Loucy (cell line): Measurements from ENCODE around the gene C16orf96.

Experiments used
- H2AFZ ChIP-seq: fragments of 200-600 bp; sonication (generic); 2 replicates; pipeline ENCODE4 v1.6.0; 2016; ENCODE audit warnings: antibody characterized with exemption, mild to moderate bottlenecking, low read length, moderate library complexity
- H3F3A ChIP-seq: fragments of 200-600 bp; 2 replicates; pipeline ENCODE4 v1.6.0; 2016; ENCODE audit warnings: antibody characterized with exemption, low read depth, mild to moderate bottlenecking
- H3K27me3 ChIP-seq: fragments of 200-600 bp; sonication (generic); 2 replicates; pipeline ENCODE4 v1.6.1; 2014; ENCODE audit warnings: low read length, mild to moderate bottlenecking; ENCODE audit not compliant: insufficient read depth, poor library complexity, severe bottlenecking
- H3K36me3 ChIP-seq: fragments of 200-600 bp; sonication (generic); 2 replicates; pipeline ENCODE4 v1.6.1; 2016; ENCODE audit warnings: low read length; ENCODE audit not compliant: insufficient read depth
- H3K4me1 ChIP-seq: fragments of 200-600 bp; sonication (generic); 2 replicates; pipeline ENCODE4 v1.5.1; 2014; ENCODE audit warnings: low read length, mild to moderate bottlenecking; ENCODE audit not compliant: insufficient read depth, poor library complexity, severe bottlenecking
- H3K4me2 ChIP-seq: fragments of 200-600 bp; sonication (generic); 2 replicates; pipeline ENCODE4 v1.6.0; 2014; ENCODE audit warnings: antibody characterized with exemption, low read length, low read depth, mild to moderate bottlenecking; ENCODE audit not compliant: poor library complexity, severe bottlenecking
- H3K4me3 ChIP-seq: fragments of 200-600 bp; sonication (generic); 2 replicates; pipeline ENCODE4 v1.5.1; 2014; ENCODE audit warnings: low read length, mild to moderate bottlenecking, mixed read lengths; ENCODE audit not compliant: poor library complexity, severe bottlenecking
- H3K79me2 ChIP-seq: fragments of 200-600 bp; sonication (generic); 2 replicates; pipeline ENCODE4 v1.6.1; 2014; ENCODE audit warnings: low read length; ENCODE audit not compliant: insufficient read depth
- H3K9ac ChIP-seq: fragments of 200-600 bp; sonication (generic); 2 replicates; pipeline ENCODE4 v1.6.0; 2014; ENCODE audit warnings: mild to moderate bottlenecking, low read depth, low read length, moderate library complexity; ENCODE audit not compliant: poor library complexity, severe bottlenecking
- H3K9me2 ChIP-seq: fragments of 200-600 bp; sonication (generic); replicated peaks from 2 replicates; pipeline ENCODE4 v1.6.1; 2016; ENCODE audit warnings: low read depth, low read length, mixed read lengths
- H3K9me3 ChIP-seq: fragments of 200-600 bp; sonication (generic); 2 replicates; pipeline ENCODE4 v1.6.1; 2014; ENCODE audit warnings: mild to moderate bottlenecking, antibody characterized with exemption, low read length, low read depth; ENCODE audit not compliant: insufficient read depth
- H4K20me1 ChIP-seq: fragments of 200-600 bp; sonication (generic); 2 replicates; pipeline ENCODE4 v1.6.0; 2014; ENCODE audit warnings: antibody characterized with exemption, low read length, mild to moderate bottlenecking; ENCODE audit not compliant: insufficient read depth, poor library complexity, severe bottlenecking
- EZH2phosphoT487 ChIP-seq: fragments of 200-600 bp; IDR thresholded peaks from 2 replicates; pipeline ENCODE4 v1.6.1; 2018; ENCODE audit warnings: antibody characterized with exemption, mild to moderate bottlenecking, moderate library complexity, borderline replicate concordance
- TF ChIP-seq, protein P1 (sequence below): fragments of 200-600 bp; sonication (generic); conservative IDR thresholded peaks from 2 replicates; pipeline ENCODE4 v1.5.1; 2014; ENCODE audit warnings: mild to moderate bottlenecking, antibody characterized with exemption, low read length

C16orf96 gene

DNA sequence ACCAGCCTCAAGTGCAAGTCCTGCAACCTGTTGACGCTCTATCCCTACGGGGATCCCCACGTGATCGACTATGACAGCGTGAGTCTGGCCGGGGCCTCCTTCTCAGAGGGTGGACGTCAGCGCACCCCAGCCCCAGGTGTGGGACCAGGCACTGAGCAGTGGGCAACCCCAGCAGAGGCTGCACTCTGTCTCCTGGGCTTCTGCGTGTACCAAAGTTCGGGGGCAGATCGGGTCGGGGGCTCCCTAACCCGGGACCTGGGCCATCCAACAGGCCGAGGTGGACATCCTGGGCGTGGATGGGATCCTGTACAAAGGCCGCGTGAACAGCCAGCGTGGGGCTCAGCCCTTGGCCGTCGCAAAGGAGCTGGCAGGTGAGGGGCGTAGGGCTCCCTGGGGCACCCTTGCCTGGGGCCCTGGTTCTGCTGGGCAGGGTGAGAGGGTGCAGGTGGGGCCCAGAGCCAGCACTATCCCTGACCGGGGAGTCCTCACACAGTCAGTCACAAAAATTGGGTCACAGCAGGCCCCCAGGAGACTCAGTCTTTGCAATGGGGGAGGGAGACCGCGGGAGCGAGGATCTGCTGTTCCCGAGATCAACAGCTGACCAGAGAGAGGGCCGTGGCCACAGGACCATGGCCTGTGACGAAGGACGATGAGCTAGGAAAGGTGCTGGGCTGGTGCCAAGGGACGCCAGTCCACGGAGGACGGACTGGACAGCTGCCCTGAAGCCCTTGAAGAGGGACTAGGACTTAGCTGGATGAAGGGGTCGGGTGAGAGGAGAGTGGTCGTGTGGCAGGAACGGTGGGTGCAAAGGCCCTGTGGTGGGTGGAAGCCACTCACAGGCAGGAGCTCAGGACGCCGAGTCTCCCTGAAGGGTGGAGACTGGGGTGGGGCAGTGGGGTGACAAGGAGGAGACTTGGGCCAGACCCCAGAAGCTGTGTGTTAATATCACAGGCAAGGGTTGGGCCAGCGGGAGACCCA lies 38.6 kb downstream of the C16orf96 start:
- Histone ChIP-seq H3K4me2 (no peak overlapping the region), H3K9ac (no peak overlapping the region), H3K9me3 (no peaks in the 10 kb centered on the region), H3K79me2 (no peaks in the 10 kb centered on the region), H3K4me3 (no peak overlapping the region), H3K9me2 (no peaks in the 10 kb centered on the region), H3K27me3 (no peaks in the 10 kb centered on the region), H3F3A (no peaks in the 10 kb centered on the region), H2AFZ (no peak overlapping the region), H4K20me1 (no peaks in the 10 kb centered on the region), H3K36me3 (no peaks in the 10 kb centered on the region), H3K4me1 (no peaks in the 10 kb centered on the region)
- no peak for TF ChIP-seq EZH2phosphoT487
- TF ChIP-seq, protein P1, sequence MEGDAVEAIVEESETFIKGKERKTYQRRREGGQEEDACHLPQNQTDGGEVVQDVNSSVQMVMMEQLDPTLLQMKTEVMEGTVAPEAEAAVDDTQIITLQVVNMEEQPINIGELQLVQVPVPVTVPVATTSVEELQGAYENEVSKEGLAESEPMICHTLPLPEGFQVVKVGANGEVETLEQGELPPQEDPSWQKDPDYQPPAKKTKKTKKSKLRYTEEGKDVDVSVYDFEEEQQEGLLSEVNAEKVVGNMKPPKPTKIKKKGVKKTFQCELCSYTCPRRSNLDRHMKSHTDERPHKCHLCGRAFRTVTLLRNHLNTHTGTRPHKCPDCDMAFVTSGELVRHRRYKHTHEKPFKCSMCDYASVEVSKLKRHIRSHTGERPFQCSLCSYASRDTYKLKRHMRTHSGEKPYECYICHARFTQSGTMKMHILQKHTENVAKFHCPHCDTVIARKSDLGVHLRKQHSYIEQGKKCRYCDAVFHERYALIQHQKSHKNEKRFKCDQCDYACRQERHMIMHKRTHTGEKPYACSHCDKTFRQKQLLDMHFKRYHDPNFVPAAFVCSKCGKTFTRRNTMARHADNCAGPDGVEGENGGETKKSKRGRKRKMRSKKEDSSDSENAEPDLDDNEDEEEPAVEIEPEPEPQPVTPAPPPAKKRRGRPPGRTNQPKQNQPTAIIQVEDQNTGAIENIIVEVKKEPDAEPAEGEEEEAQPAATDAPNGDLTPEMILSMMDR: no peak

DNA sequence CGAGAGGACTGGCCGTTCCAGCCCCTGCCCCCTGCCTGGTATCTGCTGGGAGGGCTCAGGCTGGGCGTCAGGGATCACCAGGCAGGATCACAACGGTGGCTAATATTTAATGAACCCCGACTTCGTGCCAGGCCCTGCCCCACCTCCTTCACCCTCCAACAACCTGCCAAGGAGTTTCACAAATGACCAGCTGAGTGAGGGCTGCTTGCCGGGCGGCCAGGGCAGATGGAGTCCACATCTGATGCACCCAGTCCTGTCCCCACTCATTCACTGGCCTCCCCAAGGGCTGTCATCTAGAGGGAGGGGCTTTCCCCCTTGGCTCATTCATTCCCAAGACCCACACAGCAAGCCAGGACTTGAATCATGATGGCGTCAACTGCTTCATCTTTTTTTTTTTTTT lies 41.0 kb downstream of the C16orf96 start:
- Histone ChIP-seq H3K9me2 (no peaks in the 10 kb centered on the region), H3K4me2 (no peak overlapping the region), H3K9ac (no peak overlapping the region), H3K27me3 (no peaks in the 10 kb centered on the region), H4K20me1 (no peaks in the 10 kb centered on the region), H3K4me1 (no peaks in the 10 kb centered on the region), H3K9me3 (no peaks in the 10 kb centered on the region), H3K36me3 (no peaks in the 10 kb centered on the region), H3F3A (no peaks in the 10 kb centered on the region), H3K79me2 (no peaks in the 10 kb centered on the region), H2AFZ (no peak overlapping the region), H3K4me3 (no peak overlapping the region)
- TF ChIP-seq EZH2phosphoT487: no peak
- TF ChIP-seq, protein P1: no peak

DNA sequence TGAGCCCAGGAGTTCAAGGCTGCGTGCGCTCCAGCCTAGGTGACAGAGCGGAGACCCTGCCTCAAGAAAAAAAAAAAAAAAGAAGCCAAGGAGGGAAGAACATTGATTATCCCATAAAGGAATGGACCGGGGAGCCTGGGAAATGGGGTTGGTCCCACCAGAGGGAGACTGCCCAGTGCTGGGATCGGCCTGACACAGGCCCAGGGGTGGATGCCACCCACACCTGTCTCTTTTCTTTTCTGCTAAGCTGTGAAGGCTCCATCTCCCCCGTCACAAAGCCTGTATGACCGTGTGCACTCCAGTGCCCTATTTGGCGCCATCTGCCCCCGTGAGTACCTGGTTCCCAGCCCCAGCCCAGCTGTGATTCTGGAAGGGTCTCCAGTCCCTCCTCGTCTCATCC lies 42.9 kb downstream of the C16orf96 start:
- no peaks in the 10 kb centered on the region for H3K9me2 ChIP-seq
- H3K9ac ChIP-seq: no peak overlapping the region
- H3K4me3 ChIP-seq: no peak overlapping the region
- H3K4me2 ChIP-seq: no peak overlapping the region
- no peak overlapping the region for H2AFZ ChIP-seq
- H3K79me2 ChIP-seq: no peaks in the 10 kb centered on the region
- no peaks in the 10 kb centered on the region for H3K27me3 ChIP-seq
- no peaks in the 10 kb centered on the region for H3K4me1 ChIP-seq
- no peaks in the 10 kb centered on the region for H3K36me3 ChIP-seq
- H4K20me1 ChIP-seq: no peaks in the 10 kb centered on the region
- no peaks in the 10 kb centered on the region for H3F3A ChIP-seq
- no peaks in the 10 kb centered on the region for H3K9me3 ChIP-seq
- TF ChIP-seq, protein P1: no peak
- no peak for TF ChIP-seq EZH2phosphoT487
